GM19043 (cell line): ENCODE results near the gene SDC3.
A peak's percentile ranks its signal among the peaks of the same experiment; 100 is the strongest.

Experiments used
- ATAC-seq: cut with Tn5 transposase; IDR thresholded peaks from one replicate; pipeline ENCODE4 v1.9.1; 2021; ENCODE audit warnings: low read depth; ENCODE audit not compliant: unreplicated experiment

SDC3 gene

DNA sequence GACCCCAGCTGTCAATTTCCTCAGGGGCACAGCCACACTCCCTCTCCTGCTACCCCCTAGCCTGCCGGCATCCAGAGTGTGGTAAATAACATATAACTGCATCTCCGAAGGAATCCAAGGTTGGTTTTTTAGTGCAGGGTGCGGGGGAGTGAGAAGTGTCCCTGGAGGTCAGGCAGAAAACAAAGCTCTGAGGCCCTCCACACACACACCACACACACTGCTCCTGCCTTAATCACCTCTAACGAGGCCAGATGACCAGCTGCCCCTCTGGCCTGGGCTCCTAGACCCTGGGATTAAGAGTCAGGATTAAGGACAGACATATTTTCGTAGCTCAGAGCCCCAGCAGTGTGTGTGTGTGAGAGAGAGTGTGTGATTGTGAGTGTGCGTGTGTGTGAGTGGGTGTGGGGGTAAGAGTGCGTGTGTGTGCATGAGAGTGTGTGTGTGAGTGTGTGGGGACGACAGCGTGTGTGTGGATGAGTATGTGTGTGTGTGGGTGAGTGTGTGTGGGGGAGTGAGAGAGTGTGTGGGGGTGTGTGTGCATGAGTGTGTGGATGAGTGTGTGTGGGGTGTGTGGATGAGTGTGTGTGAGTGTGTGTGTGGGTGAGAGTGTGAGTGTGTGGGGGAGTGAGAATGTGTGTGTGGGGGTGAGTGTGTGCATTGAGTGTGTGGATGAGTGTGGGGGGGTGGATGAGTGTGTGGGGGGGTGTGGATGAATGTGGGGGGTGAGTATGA is 14.6 kb downstream of the SDC3 start:
- ATAC-seq, result no peak

DNA sequence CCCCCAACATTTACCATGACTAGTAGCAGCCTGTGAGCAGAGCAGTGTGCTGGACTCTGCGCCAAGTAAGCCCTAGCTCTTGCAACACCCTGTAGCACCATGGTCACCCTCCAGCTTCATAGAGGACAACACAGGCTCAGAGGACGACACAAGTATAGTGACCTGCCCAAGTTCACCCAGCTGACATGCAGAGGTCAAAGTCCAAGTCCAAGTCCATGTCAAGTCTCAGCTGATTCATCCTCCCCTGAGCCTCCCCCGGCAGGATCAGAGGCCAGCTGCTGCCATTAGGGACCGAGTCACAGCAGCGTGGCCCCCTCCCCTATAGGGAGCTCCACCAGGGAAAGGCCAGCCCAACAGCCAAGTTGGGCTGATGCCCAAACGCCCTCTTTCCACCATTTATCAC is 15.9 kb downstream of the SDC3 start:
- ATAC-seq, result no peak

DNA sequence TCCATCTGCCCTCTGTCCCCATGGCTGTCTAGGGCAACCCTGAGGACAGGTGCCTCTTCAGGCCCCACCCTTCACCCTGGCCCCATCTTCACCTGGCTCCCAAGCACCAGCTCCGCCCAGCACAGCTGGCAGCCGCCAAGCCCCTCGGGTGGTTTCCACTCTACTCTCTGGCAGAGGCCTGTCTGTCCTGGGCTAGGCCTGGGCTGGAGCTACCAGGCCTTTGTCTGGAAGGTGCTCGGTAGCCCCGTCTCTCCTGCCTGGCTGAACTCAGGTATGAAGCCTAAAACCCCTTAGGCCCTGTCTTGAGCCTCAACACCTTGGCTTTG is 17.4 kb downstream of the SDC3 start:
- no peak for ATAC-seq

DNA sequence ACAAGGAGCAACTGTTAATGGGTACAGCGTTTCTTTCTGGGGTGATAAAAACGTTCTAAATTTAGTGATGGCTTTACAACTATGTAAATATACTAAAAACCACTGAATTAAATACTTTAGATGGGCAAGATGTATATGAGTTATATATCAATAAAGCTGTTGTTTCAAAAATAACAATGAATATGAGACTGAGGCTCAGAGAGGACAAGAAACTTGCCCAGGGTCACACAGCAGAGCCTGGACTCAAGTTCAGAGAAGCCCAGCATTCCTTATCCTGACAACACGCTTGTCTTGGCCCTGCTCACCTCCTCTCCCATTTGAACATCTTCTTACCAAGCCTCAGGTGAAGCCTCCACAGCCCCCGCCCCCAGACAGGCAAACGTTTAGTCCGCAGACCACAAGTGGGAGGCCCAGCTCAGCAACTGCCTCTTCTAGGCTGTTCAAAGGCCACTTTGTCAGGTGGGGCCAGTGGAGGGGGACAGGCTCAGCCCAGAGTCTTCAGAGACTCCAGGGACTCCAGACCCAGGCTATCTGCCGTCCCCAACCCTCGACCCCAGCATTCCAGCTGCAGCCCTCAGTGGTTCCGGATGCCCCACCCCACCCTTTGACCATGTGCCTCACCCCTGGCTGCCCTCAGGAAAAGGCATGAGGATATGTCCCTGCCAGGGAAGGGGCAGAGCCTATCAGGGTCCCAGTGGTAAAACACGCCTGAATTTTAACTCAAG is 17.9 kb downstream of the SDC3 start:
- no peak for ATAC-seq

DNA sequence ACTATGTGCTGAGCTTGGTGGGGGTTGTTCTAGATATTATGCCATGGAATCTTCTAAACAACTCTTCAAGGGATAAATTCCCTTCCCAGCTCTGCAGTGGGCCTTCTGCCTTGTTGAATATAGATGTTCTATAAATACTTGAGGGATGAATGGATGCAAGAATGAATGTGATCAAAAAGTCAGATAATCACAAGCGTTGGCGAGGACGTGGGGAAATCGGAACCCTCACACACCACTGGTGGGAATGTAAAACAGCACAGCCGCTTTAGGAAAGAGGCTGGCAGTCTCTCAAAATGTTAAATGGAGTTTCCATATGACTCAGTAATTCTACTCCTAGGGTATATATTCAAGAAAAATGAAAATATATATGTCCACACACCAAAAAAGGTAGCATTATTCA is 19.0 kb downstream of the SDC3 start:
- ATAC-seq, result no peak

DNA sequence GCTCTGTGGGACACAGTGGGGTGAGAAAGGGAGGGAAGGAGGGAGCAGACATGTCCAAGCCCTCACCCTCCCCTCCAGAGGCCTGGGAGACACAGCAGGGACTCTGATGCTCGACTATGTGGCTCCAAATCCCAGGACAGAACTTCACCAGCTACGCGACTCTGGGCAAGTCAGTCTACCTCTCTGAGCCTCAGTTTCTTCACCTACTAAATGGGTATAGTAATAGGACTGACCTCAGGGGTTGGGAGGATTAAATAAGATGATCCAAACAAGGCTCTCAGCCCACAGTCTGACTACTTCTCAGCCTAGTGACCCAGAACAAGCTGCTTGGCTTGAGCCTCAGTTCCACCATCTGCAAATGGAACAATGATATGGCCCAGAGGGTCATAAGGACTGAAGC is 19.6 kb downstream of the SDC3 start:
- no peak for ATAC-seq

DNA sequence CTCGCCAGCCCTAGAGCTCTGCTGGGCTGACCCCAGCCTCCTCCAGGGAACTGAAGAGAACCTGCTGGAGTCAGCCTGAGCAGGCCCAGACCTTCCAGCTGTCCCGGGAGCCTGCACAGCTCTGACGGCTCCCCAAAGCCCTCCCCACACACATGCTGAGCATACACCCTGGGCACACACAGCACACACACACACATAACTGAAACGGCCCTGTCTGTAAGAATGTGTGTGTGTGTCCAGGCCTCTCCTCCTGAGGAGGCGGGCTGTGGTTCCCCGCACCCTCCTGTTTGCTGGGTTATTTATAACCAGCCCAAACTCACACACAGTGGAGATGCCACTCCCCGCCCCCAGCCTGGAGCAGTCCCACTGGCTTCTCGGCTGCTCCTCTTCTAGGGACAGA is 20.2 kb downstream of the SDC3 start:
- ATAC-seq, result no peak

DNA sequence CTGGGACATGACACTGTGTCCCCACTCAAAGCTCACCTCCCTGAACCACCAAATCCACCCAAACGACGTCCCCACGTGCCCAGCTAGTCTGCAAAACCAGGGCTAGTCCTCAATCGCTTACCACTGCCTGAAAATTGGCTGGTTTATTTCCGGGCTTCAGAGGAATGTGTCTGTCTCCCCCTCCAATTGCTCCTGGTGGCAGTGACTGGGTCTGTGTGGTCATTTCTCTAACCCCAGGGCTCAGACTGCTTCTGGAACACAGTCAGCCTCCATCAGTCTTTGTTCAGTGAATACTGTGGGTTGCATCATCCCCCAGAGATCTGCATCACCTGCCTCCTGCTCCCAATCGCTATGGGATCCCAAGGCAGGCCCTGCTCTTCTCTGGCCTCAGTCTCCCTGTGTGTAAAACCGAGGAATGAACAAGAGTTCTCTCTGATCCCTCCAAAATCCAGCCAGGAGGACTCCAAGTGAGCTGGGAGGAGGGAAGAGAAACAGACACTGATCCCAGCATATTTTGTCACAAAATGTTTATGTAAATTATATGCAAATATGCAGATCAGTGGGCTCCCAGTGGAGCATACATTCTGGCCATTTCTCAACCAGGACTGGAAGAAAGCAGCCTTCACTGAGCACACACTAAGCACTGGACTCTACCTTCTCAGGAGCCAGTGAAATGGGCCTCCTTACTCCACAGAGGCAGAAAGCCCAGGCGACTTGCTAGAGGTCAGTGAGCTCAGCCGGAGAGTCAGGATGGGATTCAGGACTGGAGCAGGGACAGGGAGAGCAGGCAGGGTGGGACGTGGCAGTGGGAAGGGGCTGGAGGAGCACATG is 20.9 kb downstream of the SDC3 start:
- no peak for ATAC-seq

DNA sequence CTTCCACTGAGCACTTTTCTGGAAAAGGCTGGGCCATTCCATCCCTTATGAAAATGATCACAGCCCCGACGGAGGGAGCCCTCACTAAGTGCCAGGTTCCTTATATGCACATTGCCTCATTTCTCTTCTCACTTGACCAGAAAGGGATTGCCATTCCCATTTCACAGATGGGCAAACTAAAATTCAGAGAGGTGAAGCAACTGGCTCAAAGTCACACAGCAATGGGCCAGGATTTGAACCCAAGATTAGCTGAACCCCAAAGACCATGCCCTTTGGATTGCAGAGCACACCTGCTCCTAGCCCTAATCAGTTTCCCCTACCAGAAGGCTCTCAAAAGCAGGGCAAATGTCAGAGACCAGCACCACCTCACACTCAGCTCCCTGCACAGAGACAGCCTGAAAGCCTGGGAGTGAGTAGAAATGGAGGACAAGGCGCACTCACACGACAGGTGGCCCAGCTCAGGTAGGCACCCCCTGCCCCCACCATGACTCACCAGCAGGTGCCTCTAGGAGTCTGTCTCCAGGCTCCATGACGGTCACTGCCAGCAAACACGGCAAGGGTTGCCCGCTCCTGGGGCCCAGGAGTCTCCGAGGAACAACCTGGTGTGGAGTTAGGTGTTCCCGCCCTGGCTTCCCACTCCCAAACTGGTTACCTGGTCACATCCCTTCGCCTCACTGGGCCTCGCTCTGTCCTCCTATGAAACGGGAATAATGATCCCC is 21.7 kb downstream of the SDC3 start:
- ATAC-seq, result no peak

DNA sequence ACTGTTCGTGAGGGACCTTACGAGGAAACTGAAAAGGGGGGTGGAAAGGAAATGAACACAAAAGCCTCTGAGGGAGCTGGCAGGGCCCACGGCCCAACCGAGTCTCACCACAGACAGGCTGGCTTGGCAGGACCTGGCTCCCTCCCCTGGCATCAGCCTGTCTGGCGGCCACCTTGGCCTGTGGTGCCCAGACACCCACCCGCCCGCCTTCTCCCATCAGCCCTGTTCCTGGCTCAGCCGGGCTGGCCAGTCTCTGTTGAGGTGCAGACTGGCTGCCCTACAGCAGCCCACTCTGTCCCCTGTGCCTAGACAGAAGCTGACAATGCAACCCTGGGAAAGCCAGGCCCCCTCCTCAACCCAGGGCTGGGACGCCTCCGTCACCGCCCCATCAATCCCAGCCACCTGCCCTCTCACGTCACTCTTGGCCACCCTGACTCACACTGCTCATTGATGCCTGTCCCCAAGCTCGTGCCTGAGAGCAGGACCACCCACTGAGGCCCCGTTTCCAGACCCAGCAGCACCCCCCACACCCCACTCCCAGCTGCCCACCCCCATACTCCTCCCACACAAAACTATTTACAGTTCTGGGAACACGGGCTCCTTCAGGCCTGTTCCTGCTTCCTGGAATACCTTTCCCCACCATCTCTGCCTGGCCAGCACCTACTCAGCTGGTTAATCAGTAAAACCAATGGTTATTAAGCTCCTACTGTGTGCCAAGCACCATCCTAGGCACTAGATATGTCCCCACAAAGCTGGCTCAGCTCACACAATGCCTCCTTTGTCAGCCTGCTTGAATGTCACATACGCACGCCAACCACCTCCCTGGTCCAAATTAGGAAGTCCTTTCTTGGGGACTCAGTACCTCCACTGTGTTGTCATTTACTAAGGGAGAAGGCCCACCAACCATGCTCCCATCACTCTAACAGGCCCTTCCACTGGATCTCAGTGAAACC is 22.7 kb downstream of the SDC3 start:
- ATAC-seq, result no peak

DNA sequence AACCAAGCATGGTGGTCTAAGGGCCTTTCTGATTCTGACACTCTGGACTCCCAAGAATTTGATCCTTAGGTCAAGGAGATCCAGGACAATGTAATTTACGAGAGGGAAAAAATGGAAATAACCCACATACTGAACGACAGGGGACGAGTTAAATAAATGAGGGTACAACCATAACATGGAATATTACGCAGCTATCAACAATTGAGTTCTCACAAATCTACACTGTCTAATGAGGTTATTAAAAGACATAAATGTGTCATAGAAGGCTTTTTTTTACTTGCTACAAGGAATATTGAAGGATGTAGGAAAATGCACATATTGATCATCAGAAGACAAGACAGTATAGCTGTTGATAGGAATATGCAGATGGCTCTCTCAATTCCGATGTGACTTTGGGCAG is 23.8 kb downstream of the SDC3 start:
- ATAC-seq, result no peak

DNA sequence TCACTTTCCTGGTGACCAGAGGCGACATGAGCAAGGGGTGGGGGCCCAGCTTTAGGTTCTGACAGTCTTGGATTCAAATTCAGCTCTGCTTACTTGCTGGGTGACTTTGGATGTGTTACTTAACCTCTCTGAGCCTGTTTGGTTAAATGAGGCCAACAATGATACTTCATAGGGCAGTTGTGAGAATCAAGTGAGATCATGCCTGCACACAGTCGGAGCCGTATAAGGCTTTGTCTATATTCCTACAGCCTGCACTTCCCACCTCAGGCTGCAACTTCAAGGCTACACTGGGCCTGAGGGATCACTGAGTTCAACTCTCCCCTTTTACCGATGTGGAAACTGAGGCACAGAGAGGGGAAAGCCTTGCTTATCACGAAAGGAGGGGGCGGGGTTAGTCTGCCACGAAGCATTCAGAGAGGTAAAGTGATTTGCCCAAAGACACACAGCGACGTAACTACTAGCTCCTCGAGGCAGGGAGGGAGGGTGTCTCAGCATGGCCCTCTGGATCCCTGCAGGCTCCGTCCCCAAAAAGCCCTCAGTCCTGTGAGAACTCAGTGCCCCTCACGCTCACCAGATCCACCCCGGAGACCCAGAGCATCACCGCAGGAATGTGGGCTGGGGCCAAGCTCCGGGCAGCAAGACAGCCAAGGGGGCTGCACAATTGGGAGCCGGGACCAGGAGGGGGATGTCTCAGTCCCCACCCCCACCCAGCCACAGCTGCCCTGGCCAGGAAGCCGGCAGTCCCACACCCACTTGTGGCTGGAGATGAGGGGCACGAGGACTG is 25.0 kb downstream of the SDC3 start:
- ATAC-seq, result no peak

DNA sequence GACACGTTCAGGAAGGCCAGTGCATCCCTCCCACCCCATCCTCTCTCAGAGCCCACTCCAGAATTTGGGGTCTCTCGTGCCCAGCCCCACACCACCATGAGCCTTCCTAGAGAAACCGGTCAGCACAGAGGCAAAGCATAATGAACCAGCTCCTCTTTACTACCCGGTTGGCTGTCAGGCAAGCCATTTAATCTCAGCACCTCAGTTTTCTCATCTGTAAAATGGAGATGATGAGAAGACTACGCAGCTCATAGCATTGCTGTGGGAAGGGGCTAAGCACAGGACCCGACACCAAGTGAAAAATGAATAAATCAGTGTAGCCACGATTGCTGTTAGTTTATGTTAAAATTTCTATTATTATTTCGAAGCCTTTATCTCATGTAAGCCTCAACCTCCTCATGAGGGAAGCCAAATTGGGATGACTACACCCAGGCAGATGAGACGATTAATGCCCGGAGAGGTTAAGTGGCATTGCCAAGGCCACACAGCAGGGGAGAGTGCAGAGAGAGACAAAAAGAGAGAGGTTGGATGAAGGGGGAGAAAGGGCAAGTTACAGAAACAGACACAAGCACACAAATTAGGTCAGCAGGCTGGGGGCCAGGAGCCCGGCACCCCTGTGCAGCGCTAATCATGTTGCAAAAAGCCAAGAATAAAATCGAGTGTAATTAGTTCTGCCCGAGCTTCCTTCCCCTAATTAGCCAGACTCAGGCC is 25.7 kb downstream of the SDC3 start:
- ATAC-seq, result no peak

DNA sequence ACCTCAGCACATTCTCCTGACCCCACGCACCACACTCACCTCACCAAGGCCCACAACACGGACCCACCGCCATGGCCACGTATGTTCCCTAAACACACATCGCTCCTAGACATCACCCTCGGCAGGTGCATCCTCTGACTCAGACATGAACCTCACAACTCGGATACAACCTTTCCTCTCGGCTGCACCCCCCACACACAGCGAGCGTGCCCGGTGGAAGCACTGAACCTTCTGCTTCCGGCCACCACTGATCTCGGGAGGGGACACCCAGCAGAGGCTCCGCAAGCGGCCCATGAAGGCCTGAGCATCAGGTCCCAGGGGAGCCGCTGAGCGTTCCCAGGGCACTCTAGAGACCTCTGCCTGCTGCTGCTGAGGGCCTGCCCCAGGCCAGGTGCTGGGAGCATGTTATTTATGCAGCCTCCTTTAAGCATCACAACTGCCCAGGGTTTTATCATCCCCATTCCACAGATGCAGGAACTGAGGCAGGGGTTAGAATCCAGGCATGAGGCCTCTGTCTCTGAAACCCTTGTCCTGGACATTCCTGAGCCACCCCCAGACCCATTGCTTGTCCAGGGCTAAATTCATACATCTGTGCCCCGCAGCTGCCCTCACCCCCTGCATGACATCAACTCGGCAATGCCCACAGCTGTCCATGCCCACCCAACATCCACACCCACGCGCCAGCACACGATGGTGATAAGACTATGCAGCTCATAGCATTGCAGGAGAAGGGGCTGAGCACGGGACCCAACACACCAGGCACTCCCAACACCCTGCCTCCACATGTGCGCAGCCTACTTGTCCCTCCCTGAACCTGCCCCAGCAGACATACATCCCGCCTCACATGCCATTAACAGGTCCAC is 27.0 kb downstream of the SDC3 start:
- peak; percentile 82 for ATAC-seq

DNA sequence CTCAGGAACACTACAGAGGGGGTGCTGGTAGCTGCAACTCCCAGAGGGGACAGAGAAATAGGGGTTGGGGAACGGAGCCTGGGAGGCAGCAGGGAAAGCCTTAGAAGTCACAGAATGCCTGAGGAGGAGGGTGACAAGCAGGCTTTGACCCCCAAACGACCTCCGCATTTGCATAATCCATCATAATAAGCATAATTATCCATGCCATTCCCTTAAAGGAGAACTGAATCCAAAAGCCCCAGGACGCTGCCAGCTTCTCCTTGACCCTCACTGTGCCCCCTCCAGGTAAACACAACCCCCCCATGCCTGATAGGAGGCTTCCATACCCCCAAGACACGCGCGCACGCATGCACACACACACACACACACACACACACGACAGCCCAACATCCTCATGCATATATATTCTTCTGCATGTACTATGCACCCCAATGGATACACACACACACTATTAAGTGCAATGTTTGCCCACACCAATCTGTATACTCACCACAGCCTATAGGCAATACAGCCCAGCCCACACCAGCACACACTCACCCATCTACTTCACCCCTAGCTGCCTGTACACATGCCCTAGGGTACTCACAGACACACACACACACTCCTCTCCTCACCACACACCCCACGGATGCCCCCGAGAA is 27.8 kb downstream of the SDC3 start:
- no peak for ATAC-seq

DNA sequence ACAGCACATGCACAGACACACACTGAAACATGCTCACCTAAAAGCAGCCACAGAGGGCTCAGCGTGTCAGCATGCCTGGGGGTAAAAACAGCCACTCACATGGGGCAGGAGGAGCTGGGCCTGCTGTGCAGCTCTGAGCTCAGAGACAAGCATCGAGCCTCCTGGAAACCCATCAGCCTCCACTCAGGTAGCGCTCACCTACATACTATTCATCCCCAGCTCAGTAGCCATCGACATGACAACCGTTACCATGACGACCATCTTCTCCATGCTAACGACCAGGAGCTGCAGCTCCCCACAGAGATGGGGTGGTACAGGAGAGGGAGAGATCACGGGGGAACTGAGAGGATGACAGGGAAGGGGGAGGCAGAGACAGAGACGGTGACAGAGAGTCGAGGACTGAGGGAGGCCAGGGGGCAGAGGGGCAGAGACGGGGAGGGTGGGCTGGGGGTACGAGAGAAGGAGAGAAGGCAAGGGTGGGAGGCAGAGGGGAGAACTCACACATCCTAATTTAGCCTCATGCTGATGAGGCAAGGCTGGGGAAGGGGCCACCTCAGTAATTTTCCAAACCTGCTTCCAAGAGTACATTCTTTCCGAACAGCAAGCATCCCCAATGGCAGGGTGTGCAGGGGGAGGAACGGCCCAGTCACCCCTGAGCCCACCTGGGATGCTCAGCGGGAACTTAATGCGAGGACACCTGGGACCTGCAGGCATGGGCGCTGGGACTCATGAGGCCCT is 28.4 kb downstream of the SDC3 start:
- no peak for ATAC-seq
